ENCODE data around the gene RSF1.
"Not testable (repeated sequence)": the region's sequence is repeated elsewhere in the genome, so short reads cannot be mapped to it uniquely, and the experiment has no call there.

Gene RSF1

GRCh38 chr11:77820565-77821348 is at the start of gene RSF1, which contains the start of gene AAMDC:
Gene RSF1, minus strand, starts transcription at chr11:77820722. Its CDS starts 8 bp downstream, at chr11:77820714.
Gene AAMDC, plus strand, starts transcription at chr11:77821144. Its CDS starts 21,353 bp downstream, at chr11:77842497.
- peak; percentile 92 to 93 for DNase-seq (ENCODE audit: low read depth in 2 of 2)

GRCh38 chr11:77868744-77869143 is 48.2 kb upstream of the RSF1 start:
- DNase-seq (ENCODE audit: low read depth in 2 of 2) = no peak

- DNase-seq (ENCODE audit: low read depth in 2 of 2) = no peak
Observed at GRCh38 chr11:77866336-77866735, 45.8 kb upstream of the RSF1 start.

- no peak for DNase-seq (ENCODE audit: low read depth in 2 of 2)
Observed at GRCh38 chr11:77865805-77866204, 45.3 kb upstream of the RSF1 start.

- DNase-seq (ENCODE audit: low read depth in 2 of 2) = not testable (repeated sequence)
Observed at GRCh38 chr11:77861444-77861843, 40.9 kb upstream of the RSF1 start.

- DNase-seq (ENCODE audit: low read depth in 2 of 2) = not testable (repeated sequence)
Observed at GRCh38 chr11:77857906-77858457, 37.5 kb upstream of the RSF1 start.

GRCh38 chr11:77854838-77855237 is 34.3 kb upstream of the RSF1 start:
- DNase-seq (ENCODE audit: low read depth in 2 of 2) = no peak

- no peak for DNase-seq (ENCODE audit: low read depth in 2 of 2)
Observed at GRCh38 chr11:77851503-77851902, 31.0 kb upstream of the RSF1 start.

- DNase-seq (ENCODE audit: low read depth in 2 of 2) = not testable (repeated sequence)
Observed at GRCh38 chr11:77843700-77844099, 23.2 kb upstream of the RSF1 start.

- no peak for DNase-seq (ENCODE audit: low read depth in 2 of 2)
Observed at GRCh38 chr11:77842441-77843121, 22.1 kb upstream of the RSF1 start.

- no peak for DNase-seq (ENCODE audit: low read depth in 2 of 2)
Observed at GRCh38 chr11:77833302-77833701, 12.8 kb upstream of the RSF1 start.

GRCh38 chr11:77828926-77829325 is 8.4 kb upstream of the RSF1 start:
- DNase-seq (ENCODE audit: low read depth in 2 of 2) = no peak

- DNase-seq (ENCODE audit: low read depth in 2 of 2) = no peak
Observed at GRCh38 chr11:77823775-77824174, 3.3 kb upstream of the RSF1 start.

GRCh38 chr11:77822126-77822525 is 1.6 kb upstream of the RSF1 start:
- not testable (repeated sequence) for DNase-seq (ENCODE audit: low read depth in 2 of 2)

- DNase-seq (ENCODE audit: low read depth in 2 of 2) = no peak
Observed at GRCh38 chr11:77821349-77821851, 878 bp upstream of the RSF1 start.

GRCh38 chr11:77819921-77820564 is 479 bp downstream of the RSF1 start:
- DNase-seq (ENCODE audit: low read depth in 2 of 2) = peak; percentile 9 to 13

- peak; percentile 76 to 77 for DNase-seq (ENCODE audit: low read depth in 2 of 2)
Observed at GRCh38 chr11:77819411-77819920, 1.1 kb downstream of the RSF1 start.

- no peak for DNase-seq (ENCODE audit: low read depth in 2 of 2)
Observed at GRCh38 chr11:77815459-77815858, 5.1 kb downstream of the RSF1 start.

GRCh38 chr11:77814848-77815247 is 5.7 kb downstream of the RSF1 start:
- DNase-seq (ENCODE audit: low read depth in 2 of 2) = no peak

GRCh38 chr11:77813256-77813655 is 7.3 kb downstream of the RSF1 start:
- no peak for DNase-seq (ENCODE audit: low read depth in 2 of 2)

- DNase-seq (ENCODE audit: low read depth in 2 of 2) = no peak
Observed at GRCh38 chr11:77806993-77807392, 13.5 kb downstream of the RSF1 start.

GRCh38 chr11:77806415-77806814 is 14.1 kb downstream of the RSF1 start:
- no peak for DNase-seq (ENCODE audit: low read depth in 2 of 2)
